Measurements from ENCODE around the gene RTN3. TPM values are rescaled to one million over a fixed set of nuclear protein-coding genes. Genes with fewer than 3 reads are reported as not detected.

Gene RTN3
- total and polyA plus RNA-seq, 2 donors (not counting 1 experiment from before 2014, with no cell fraction given) = 10.1 to 24.9 TPM

DNA sequence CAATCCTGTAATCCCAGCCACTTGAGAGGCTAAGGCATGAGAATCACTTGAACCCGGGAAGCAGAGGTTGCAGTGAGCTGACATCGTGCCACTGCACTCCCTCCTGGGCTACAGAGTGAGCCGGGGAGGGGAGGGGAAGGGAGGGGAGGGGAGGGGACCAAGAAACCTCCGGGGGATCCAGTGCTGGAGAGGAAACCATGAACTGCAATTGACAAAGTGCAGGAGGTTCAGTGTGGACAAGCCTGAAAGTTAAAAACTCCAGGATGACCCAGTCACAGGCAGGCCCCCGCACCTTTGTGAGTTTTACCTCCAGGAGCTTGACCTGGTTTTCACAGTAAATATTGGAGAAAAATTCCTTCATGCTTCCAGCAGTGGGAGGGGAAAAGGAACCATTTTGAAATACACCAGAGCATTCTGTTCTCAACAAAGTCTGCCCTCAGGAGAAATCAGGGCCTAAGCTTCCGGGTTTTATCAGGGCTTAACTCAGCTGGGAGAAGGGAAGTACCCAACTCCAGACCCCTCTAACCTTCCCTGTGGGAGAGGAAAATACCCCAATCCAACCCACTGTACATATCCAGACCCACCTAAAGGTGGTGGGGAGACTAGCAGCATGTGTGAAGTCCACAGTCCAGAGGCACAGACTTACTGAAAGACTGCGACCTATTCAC, 102.8 kb downstream of the RTN3 start:
- CTCF ChIA-PET = interaction anchor here (0.7 kb wide), 1 partner anchor 16 kb away, joined by 3 read pairs; no protein-coding TSS in a partner anchor
- no peak overlapping the region for H3K4me2 ChIP-seq (replicated peaks; ENCODE audit: low read depth, low read length, poor library complexity, severe bottlenecking)
- H3K9me3 Mint-ChIP-seq (ENCODE audit: insufficient read depth) = no peaks in the 10 kb centered on the region

DNA sequence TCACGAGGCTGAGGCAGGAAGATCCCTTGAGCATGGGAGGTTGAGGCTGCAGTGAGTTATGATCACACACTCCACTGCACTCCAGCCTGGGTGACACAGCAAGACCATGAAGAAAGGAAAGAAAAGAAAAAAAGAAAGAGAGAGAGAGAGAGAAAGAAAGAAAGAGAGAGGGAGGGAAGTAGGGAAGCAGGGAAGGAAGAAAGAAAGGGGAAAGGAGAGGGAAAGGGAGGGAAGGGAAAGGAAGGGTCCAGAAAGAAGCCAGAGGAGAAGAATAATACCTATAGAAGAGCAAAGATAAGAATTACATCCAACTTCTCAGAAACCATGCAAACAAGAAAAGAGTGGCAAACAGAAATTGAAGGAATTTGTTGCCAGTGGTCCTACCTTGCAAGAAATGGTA, 104.5 kb downstream of the RTN3 start:
- DNase-seq (no peak), ATAC-seq (ENCODE audit: low read depth) (no peak)
- Histone ChIP-seq H3K9ac (ENCODE audit: low read length) (no peak overlapping the region), H3K4me2 (replicated peaks; ENCODE audit: low read depth, low read length, poor library complexity, severe bottlenecking) (no peak overlapping the region), H3K4me3 (ENCODE audit: control extremely low read depth in 1 of 5, extremely low read depth in 1 of 5, insufficient read depth in 1 of 5, low read depth in 2 of 5, low read length in 4 of 5) (no peak overlapping the region), H4K20me1 (ENCODE audit: control insufficient read depth, insufficient read depth, low read length, poor library complexity, severe bottlenecking) (no peaks in the 10 kb centered on the region), H3K4me1 (ENCODE audit: control insufficient read depth in 2 of 2, insufficient read depth in 2 of 2, low read length in 2 of 2) (peaks cover 0 to 7% of the 10 kb centered on the region in 2 donors), H3K9me3 (ENCODE audit: control extremely low read depth in 1 of 3, control insufficient read depth in 2 of 3, insufficient read depth in 1 of 3, low read length in 2 of 3) (peaks cover 0 to 14% (median 3%) of the 10 kb centered on the region in 3 donors), H3K79me2 (ENCODE audit: control insufficient read depth, insufficient read depth, low read length) (no peaks in the 10 kb centered on the region), H3K27ac (ENCODE audit: low read length in 2 of 2) (no peak overlapping the region), H3K27me3 (replicated peaks in 1 of 4; ENCODE audit: control extremely low read depth in 1 of 4, control insufficient read depth in 3 of 4, insufficient read depth in 4 of 4, low read length in 3 of 4) (no peaks in the 10 kb centered on the region), H3K36me3 (replicated peaks in 1 of 2; ENCODE audit: control extremely low read depth in 1 of 2, control insufficient read depth in 1 of 2, extremely low read depth in 1 of 2, insufficient read depth in 2 of 2, low read length in 1 of 2) (no peaks in the 10 kb centered on the region), H2AFZ (ENCODE audit: insufficient read depth, low read depth, low read length, poor library complexity, severe bottlenecking) (no peak overlapping the region)
- Mint-ChIP-seq H3K4me1 (no peaks in the 10 kb centered on the region), H3K27ac (no peak overlapping the region), H3K9me3 (ENCODE audit: insufficient read depth) (no peaks in the 10 kb centered on the region), H3K27me3 (no peaks in the 10 kb centered on the region), H3K4me3 (no peak overlapping the region)
- POLR2A ChIA-PET = no interaction called here
- no peak for TF ChIP-seq EZH2 (IDR thresholded peaks at IDR 0.05; ENCODE audit: borderline replicate concordance, insufficient read depth, low read depth, low read length, poor library complexity, severe bottlenecking)
- TF ChIP-seq, protein P1, sequence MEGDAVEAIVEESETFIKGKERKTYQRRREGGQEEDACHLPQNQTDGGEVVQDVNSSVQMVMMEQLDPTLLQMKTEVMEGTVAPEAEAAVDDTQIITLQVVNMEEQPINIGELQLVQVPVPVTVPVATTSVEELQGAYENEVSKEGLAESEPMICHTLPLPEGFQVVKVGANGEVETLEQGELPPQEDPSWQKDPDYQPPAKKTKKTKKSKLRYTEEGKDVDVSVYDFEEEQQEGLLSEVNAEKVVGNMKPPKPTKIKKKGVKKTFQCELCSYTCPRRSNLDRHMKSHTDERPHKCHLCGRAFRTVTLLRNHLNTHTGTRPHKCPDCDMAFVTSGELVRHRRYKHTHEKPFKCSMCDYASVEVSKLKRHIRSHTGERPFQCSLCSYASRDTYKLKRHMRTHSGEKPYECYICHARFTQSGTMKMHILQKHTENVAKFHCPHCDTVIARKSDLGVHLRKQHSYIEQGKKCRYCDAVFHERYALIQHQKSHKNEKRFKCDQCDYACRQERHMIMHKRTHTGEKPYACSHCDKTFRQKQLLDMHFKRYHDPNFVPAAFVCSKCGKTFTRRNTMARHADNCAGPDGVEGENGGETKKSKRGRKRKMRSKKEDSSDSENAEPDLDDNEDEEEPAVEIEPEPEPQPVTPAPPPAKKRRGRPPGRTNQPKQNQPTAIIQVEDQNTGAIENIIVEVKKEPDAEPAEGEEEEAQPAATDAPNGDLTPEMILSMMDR (IDR thresholded peaks at IDR 0.05) = no peak
- WGBS (ENCODE audit: insufficient coverage) = no CpG with 5 or more reads among the region's 1 CpG
- intact Hi-C loops (cut with micrococcal nuclease) = no loop called here
- CTCF ChIA-PET = interaction anchor here (0.7 kb wide), 1 partner anchor 143 kb away, joined by 3 read pairs; no protein-coding TSS in a partner anchor

More for the DNA sequence above, 102.8 kb downstream of the RTN3 start:
- Histone ChIP-seq H3K27ac (ENCODE audit: low read length in 2 of 2) (no peak overlapping the region), H3K9ac (ENCODE audit: low read length) (no peak overlapping the region), H3K79me2 (ENCODE audit: control insufficient read depth, insufficient read depth, low read length) (no peaks in the 10 kb centered on the region), H4K20me1 (ENCODE audit: control insufficient read depth, insufficient read depth, low read length, poor library complexity, severe bottlenecking) (no peaks in the 10 kb centered on the region), H3K36me3 (replicated peaks in 1 of 2; ENCODE audit: control extremely low read depth in 1 of 2, control insufficient read depth in 1 of 2, extremely low read depth in 1 of 2, insufficient read depth in 2 of 2, low read length in 1 of 2) (no peaks in the 10 kb centered on the region), H3K27me3 (replicated peaks in 1 of 4; ENCODE audit: control extremely low read depth in 1 of 4, control insufficient read depth in 3 of 4, insufficient read depth in 4 of 4, low read length in 3 of 4) (no peaks in the 10 kb centered on the region), H3K4me1 (ENCODE audit: control insufficient read depth in 2 of 2, insufficient read depth in 2 of 2, low read length in 2 of 2) (no peaks in the 10 kb centered on the region), H2AFZ (ENCODE audit: insufficient read depth, low read depth, low read length, poor library complexity, severe bottlenecking) (no peak overlapping the region), H3K4me3 (ENCODE audit: control extremely low read depth in 1 of 5, extremely low read depth in 1 of 5, insufficient read depth in 1 of 5, low read depth in 2 of 5, low read length in 4 of 5) (no peak overlapping the region), H3K9me3 (ENCODE audit: control extremely low read depth in 1 of 3, control insufficient read depth in 2 of 3, insufficient read depth in 1 of 3, low read length in 2 of 3) (peaks cover 0 to under 1% (median 0%) of the 10 kb centered on the region in 3 donors)
- no peak overlapping the region for H3K4me3 Mint-ChIP-seq
- peaks cover 8% of the 10 kb centered on the region for H3K27me3 Mint-ChIP-seq
- POLR2A ChIA-PET = no interaction called here
- ATAC-seq (ENCODE audit: low read depth) (no peak), DNase-seq (no peak)
- H3K4me1 Mint-ChIP-seq = no peaks in the 10 kb centered on the region
- WGBS (ENCODE audit: insufficient coverage) = 42% methylated on average over 2 of the region's 7 CpGs
- no peak overlapping the region for H3K27ac Mint-ChIP-seq
- intact Hi-C loops (cut with micrococcal nuclease) = no loop called here
- TF ChIP-seq, protein P1 (IDR thresholded peaks at IDR 0.05) = no peak
- TF ChIP-seq EZH2 (IDR thresholded peaks at IDR 0.05; ENCODE audit: borderline replicate concordance, insufficient read depth, low read depth, low read length, poor library complexity, severe bottlenecking) = no peak

All from B cell (primary cell).